Heart right ventricle (tissue), 16 donors: ENCODE measurements around the gene CACNG1. TPM values are rescaled to one million over a fixed set of nuclear protein-coding genes. Genes with fewer than 3 reads are reported as not detected.
A peak's percentile ranks its signal among the peaks of the same experiment; 100 is the strongest.

Experiments
- ATAC-seq, 8 donors: fragments of 200-7000 bp; cut with Tn5 transposase; one replicate each; pipeline ENCODE4 v1.9.1; 2020; ENCODE audit warnings: mild to moderate bottlenecking in 8 of 8, moderate library complexity in 8 of 8, moderate number of reproducible peaks in 1 of 8
- DNase-seq, 2 donors: peaks; one replicate each; pipeline ENCODE4 v3.0.0-alpha.2; 2020
- H3K27ac ChIP-seq, 10 donors: fragments of 200-600 bp; sonication (generic) in 2 of 10; one replicate each; pipeline versions ENCODE4 v1.5.0 to v1.8.0; 2020 to 2022; ENCODE audit warnings: mild to moderate bottlenecking in 3 of 10
- H3K27me3 ChIP-seq, 7 donors: fragments of 200-600 bp; one replicate each; pipeline ENCODE4 v1.8.0; 2021 to 2022; ENCODE audit warnings: mild to moderate bottlenecking in 2 of 7
- H3K36me3 ChIP-seq, 9 donors: fragments of 200-600 bp; sonication (generic) in 1 of 9; one replicate each; pipeline versions ENCODE4 v1.5.0 to v1.8.0; 2020 to 2022; ENCODE audit warnings: mild to moderate bottlenecking in 2 of 9
- H3K4me1 ChIP-seq, 9 donors: fragments of 200-600 bp; sonication (generic) in 1 of 9; one replicate each; pipeline versions ENCODE4 v1.5.0 to v1.8.0; 2020 to 2022; ENCODE audit warnings: mild to moderate bottlenecking in 4 of 9
- H3K4me3 ChIP-seq, 10 donors: fragments of 200-600 bp; sonication (generic) in 2 of 10; one replicate each; pipeline versions ENCODE4 v1.5.0 to v1.8.0; 2020 to 2022; ENCODE audit warnings: mild to moderate bottlenecking in 7 of 10, moderate library complexity in 2 of 10
- H3K9me3 ChIP-seq, 11 donors: fragments of 200-600 bp in 10 of 11; sonication (generic) in 2 of 11; one replicate each; pipeline versions ENCODE4 v1.5.0 to v1.8.0; 2013 to 2022; ENCODE audit warnings: mild to moderate bottlenecking in 2 of 11, control low read depth in 1 of 11, moderate library complexity in 1 of 11
- CTCF ChIP-seq, 9 donors: fragments of 200-600 bp; sonication (generic) in 2 of 9; IDR thresholded peaks; one replicate each; pipeline versions ENCODE4 v1.5.0 to v1.8.0; 2021 to 2022; ENCODE audit warnings: antibody characterized with exemption in 9 of 9, mild to moderate bottlenecking in 5 of 9, moderate library complexity in 1 of 9
- WGBS, 2 donors: extraction: QIAGEN DNeasy Blood & Tissue Kit; methylation state at CpG; one replicate each; pipeline ENCODE4 v1.1.7; 2013; ENCODE audit warnings: inconsistent platforms in 1 of 2; 5-methylcytosine and 5-hydroxymethylcytosine counted together
- intact Hi-C, 10 donors: fragments of 100-400 bp; cut with DNase I; formaldehyde crosslinking; loops; one replicate each; pipeline versions ENCODE4 v1.11.1 to v1.14.2; 2022
- polyA plus RNA-seq, 2 donors: library from polyadenylated mRNA; stranded (reverse); fragments of 200-250 nt; gene quantifications; one replicate each; pipeline ENCODE4 v1.2.3, GENCODE V29; 2013
- total RNA-seq, 10 donors: library from RNA; stranded (reverse); fragmentation: NEBNext Ultra II Directional in 3 of 10; extraction: Animal tissue kit (Norgen Biotek cat#: 25700) in 3 of 10; gene quantifications; one replicate each; pipeline versions ENCODE4 v1.2.1 to v1.2.4, GENCODE V29; 2021 to 2023
- donor health status: Arrhythmogenic right ventricular cardiomyopathy.
- donor health status: ischemic (EF 13 %, LVEDD 7.1; RV severe dilation, severe dysfunction).
- donor health status: healthy with polysubstance abuse.
- donor health status: DM: no; HTN: yes; CAD: no.
- donor health status: DM: no; HTN: no; CAD: no.
- donor health status: ischemic (EF 25% LVEDD 6.9; RV normal size, moderate dysfunction).
- donor health status: ischemic (EF 25% LVEDD 5.7; RV mildly dilated, moderate dysfunction).
- donor health status: healthy.
- donor health status: DM: yes; HTN: yes; CAD: no.
- donor health status: Ischemic cardiomyopathy.
- donor health status: ischemic (EF 35%, LVEDD 5.7; RV mildly dilated, moderate dysfunction).
- donor health status: nonischemic (EF 11% LVEDD 7.7; RV severe dilation, severe dysfunction).
- donor health status: DM: yes; HTN: yes; CAD: no.
- donor health status: PGD.
- donor health status: ischemic (EF 29% LVEDD 5.4; RV normal size, mild dysfunction).
- donor health status: nonischemic (EF 23%, LVEDD 6.1; RV moderate dilation, normal function).

CACNG1 gene
- total and polyA plus RNA-seq, 12 donors, result 0.26 TPM; not detected in 11

GRCh38 chr17:67078292-67078691 is 33.9 kb downstream of the CACNG1 start:
- Histone ChIP-seq H3K27me3 (no peaks in the 10 kb centered on the region), H3K9me3 (no peaks in the 10 kb centered on the region), H3K27ac (no peak overlapping the region), H3K36me3 (peaks cover 0 to 66% (median 0%) of the 10 kb centered on the region in 9 donors), H3K4me1 (peaks cover 0 to 7% (median 0%) of the 10 kb centered on the region in 9 donors), H3K4me3 (no peak overlapping the region)
- DNase-seq, result no peak
- WGBS, 2 donors, result 90 to 95% methylated on average over 11 of the region's 11 CpGs
- intact Hi-C loops, result no loop called here
- ATAC-seq, result no peak
- TF ChIP-seq CTCF (IDR thresholded peaks at IDR 0.05), result no peak

- Histone ChIP-seq H3K36me3 (peaks cover 0 to 65% (median 0%) of the 10 kb centered on the region in 9 donors), H3K27me3 (no peaks in the 10 kb centered on the region), H3K4me3 (no peak overlapping the region), H3K9me3 (no peaks in the 10 kb centered on the region), H3K4me1 (peaks cover 0 to 7% (median 0%) of the 10 kb centered on the region in 9 donors), H3K27ac (no peak overlapping the region)
- DNase-seq (no peak), ATAC-seq (no peak)
- no peak for TF ChIP-seq CTCF (IDR thresholded peaks at IDR 0.05)
- WGBS, 2 donors, result 91 to 92% methylated on average over 2 of the region's 2 CpGs
- intact Hi-C loops, result no loop called here
Observed at GRCh38 chr17:67079491-67079890, 35.1 kb downstream of the CACNG1 start.

GRCh38 chr17:67080804-67081203 is 36.5 kb downstream of the CACNG1 start:
- H3K4me1 ChIP-seq, result peaks cover 0 to 7% (median 0%) of the 10 kb centered on the region in 9 donors
- ATAC-seq, result peak in 1 of 8 donors; percentile 42
- H3K36me3 ChIP-seq, result peaks cover 0 to 73% (median 0%) of the 10 kb centered on the region in 9 donors
- intact Hi-C loops, result no loop called here
- no peaks in the 10 kb centered on the region for H3K9me3 ChIP-seq
- no peak for TF ChIP-seq CTCF (IDR thresholded peaks at IDR 0.05)
- H3K27me3 ChIP-seq, result no peaks in the 10 kb centered on the region
- H3K4me3 ChIP-seq, result no peak overlapping the region
- WGBS, 2 donors, result 90 to 94% methylated on average over 2 of the region's 2 CpGs
- no peak for DNase-seq
- H3K27ac ChIP-seq, result peak overlapping the region in 1 of 10 donors; percentile 4

GRCh38 chr17:67082107-67082506 is 37.8 kb downstream of the CACNG1 start:
- peak in 1 of 9 donors; percentile 7 for TF ChIP-seq CTCF (IDR thresholded peaks at IDR 0.05)
- WGBS, 2 donors, result 79 to 87% methylated on average over 1 of the region's 1 CpG
- no peaks in the 10 kb centered on the region for H3K27me3 ChIP-seq
- H3K36me3 ChIP-seq, result peaks cover 0 to 75% (median 0%) of the 10 kb centered on the region in 9 donors
- no peaks in the 10 kb centered on the region for H3K9me3 ChIP-seq
- H3K4me3 ChIP-seq, result no peak overlapping the region
- ATAC-seq (no peak), DNase-seq (no peak)
- peaks cover 0 to 7% (median 0%) of the 10 kb centered on the region in 9 donors for H3K4me1 ChIP-seq
- no peak overlapping the region for H3K27ac ChIP-seq
- intact Hi-C loops, result no loop called here
